Measurements from ENCODE around the gene FOXK1.

GRCh38 chr7:4790516-4790991 is 108.5 kb downstream of the FOXK1 start:
- no peak for TF ChIP-seq CTCF (IDR thresholded peaks at IDR 0.05; ENCODE audit: insufficient read depth, low read length)
- no peak for TF ChIP-seq GABPA (IDR thresholded peaks at IDR 0.05; ENCODE audit: low read depth)
- TF ChIP-seq POLR2AphosphoS5 (IDR thresholded peaks at IDR 0.05; ENCODE audit: low read depth) = no peak
- TF ChIP-seq REST (IDR thresholded peaks at IDR 0.05; ENCODE audit: insufficient replicate concordance, low read depth) = no peak
